H1 (cell line): ENCODE results near the gene SOX14. TPM values are rescaled to one million over a fixed set of nuclear protein-coding genes. Genes with fewer than 3 reads are reported as not detected.

ENCODE experiments used
- CREB1 ChIP-seq: IDR thresholded peaks from 2 replicates; pipeline ENCODE4 v1.6.1; 2012; ENCODE audit warnings: inconsistent platforms
- EP300 ChIP-seq, 2 experiments: IDR thresholded peaks; 1 replicate in 1 of 2; 2 replicates in 1 of 2; pipeline ENCODE4 v1.6.1; 2011 to 2012; ENCODE audit warnings: low read depth in 2 of 2, low read length in 2 of 2, mild to moderate bottlenecking in 2 of 2, borderline replicate concordance in 1 of 2, inconsistent platforms in 1 of 2, moderate library complexity in 1 of 2
- MAX ChIP-seq: IDR thresholded peaks from 2 replicates; pipeline ENCODE4 v1.6.1; 2012; ENCODE audit warnings: inconsistent platforms
- polyA plus RNA-seq, 7 experiments: library from polyadenylated mRNA; depleted of rRNA in 3 of 7; stranded (reverse) in 5 of 7; unstranded in 2 of 7; fragments of >200 nt in 5 of 7; fragments of 200-250 nt in 2 of 7; gene quantifications; 1 replicate in 5 of 7; 2 replicates in 1 of 7; 4 replicates in 1 of 7; pipeline versions ENCODE4 v1.2.1 to v1.2.3, GENCODE V29; 2011 to 2013; ENCODE audit warnings: missing spikeins in 2 of 7, mixed read lengths in 2 of 7
- total RNA-seq: library from RNA; stranded (reverse); fragmentation: NEBNext Ultra II Directional; extraction: Animal tissue kit (Norgen Biotek cat#: 25700); gene quantifications from 2 replicates; pipeline ENCODE4 v1.2.1, GENCODE V29; 2021

Gene SOX14
- total and polyA plus RNA-seq, 2 of the 8 experiments (the other 6 are each of a cell fraction or from before 2014, with no cell fraction given), result 0.03 to 0.50 TPM

- no peak for TF ChIP-seq EP300 (IDR thresholded peaks at IDR 0.05; ENCODE audit: borderline replicate concordance in 1 of 2, low read depth in 2 of 2, low read length in 2 of 2)
- TF ChIP-seq CREB1, result no peak
- no peak for TF ChIP-seq MAX
Observed at GRCh38 chr3:137743608-137744007, 20.5 kb upstream of the SOX14 start (continued).
